Measurements from ENCODE around the gene CAPN15. TPM values are rescaled to one million over a fixed set of nuclear protein-coding genes. Genes with fewer than 3 reads are reported as not detected.

CAPN15 gene
- total RNA-seq, 6 donors from 2014 or later, result 27.3 to 84.5 (median 66.1) TPM

- H3K27ac ChIP-seq, result peak overlapping the region in 3 of 4 donors; percentile 96 to 99 (median 98)
- DNase-seq, result no peak
- peaks cover 29 to 58% (median 38%) of the 10 kb centered on the region in 4 donors for H3K4me1 ChIP-seq
- no peaks in the 10 kb centered on the region for H3K9me3 ChIP-seq
- no peaks in the 10 kb centered on the region for H3K27me3 ChIP-seq
- TF ChIP-seq EP300 (IDR thresholded peaks at IDR 0.05) (no peak), POLR2A (IDR thresholded peaks at IDR 0.05) (no peak), POLR2AphosphoS5 (IDR thresholded peaks at IDR 0.05) (no peak), CTCF (IDR thresholded peaks at IDR 0.05) (no peak)
- H3K4me3 ChIP-seq, result peak overlapping the region in 3 of 4 donors; percentile 74 to 91 (median 83)
- peaks cover 0 to 6% (median 4%) of the 10 kb centered on the region in 4 donors for H3K36me3 ChIP-seq
- 72 to 73% methylated on average over 13 of the region's 13 CpGs for WGBS, 2 donors
- no peak for ATAC-seq (ENCODE audit: low FRiP score in 2 of 2)
Measured at GRCh38 chr16:525520-526180, 1.9 kb upstream of the CAPN15 start.

DNA sequence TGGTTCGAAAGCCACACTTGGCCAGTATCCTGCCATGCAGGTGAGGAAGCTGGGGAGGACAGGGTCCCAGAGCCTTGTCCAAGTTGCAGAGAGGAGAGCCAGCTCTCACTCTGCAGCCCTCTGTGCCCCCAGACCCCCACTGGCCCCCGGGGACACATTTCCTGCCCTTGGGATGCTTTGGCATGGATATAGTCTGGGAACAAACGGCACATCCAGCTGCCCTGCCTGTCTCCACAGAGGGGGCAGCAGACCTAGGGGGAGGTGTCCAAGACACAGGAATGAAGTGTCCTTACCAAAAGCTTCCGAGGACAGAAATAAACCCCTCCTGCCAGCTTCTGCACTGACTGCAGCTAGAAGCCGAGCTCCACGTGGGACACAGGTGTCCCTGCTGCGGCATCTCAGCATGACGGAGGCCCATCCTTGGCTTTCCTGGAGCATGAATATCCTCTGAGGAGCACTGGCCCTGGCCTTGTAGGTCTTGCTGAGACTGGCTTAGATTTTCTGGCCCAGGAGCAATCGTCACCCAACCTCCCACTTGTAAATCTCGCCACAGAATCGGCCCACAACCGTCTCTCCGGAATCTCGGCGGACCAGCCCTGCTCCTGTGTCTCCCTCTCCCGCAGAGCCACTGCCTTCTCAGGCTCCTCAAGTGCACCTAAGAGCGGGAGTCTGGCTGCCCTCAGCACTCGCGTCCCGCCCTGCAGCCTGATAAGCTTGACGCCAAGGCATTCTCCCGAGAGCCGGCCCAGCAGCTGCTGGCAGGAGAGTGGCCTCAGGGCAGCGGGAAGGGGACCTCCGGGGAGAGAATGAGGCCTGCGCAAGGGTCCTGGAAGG lies 1.1 kb upstream of the CAPN15 start:
- ATAC-seq (ENCODE audit: low FRiP score in 2 of 2) (peak; percentile 12 to 17), DNase-seq (peak in 1 of 2 donors; percentile 46)
- TF ChIP-seq POLR2A (IDR thresholded peaks at IDR 0.05) (no peak), CTCF (IDR thresholded peaks at IDR 0.05) (no peak), POLR2AphosphoS5 (IDR thresholded peaks at IDR 0.05) (no peak), EP300 (IDR thresholded peaks at IDR 0.05) (no peak)
- Histone ChIP-seq H3K27ac (peak overlapping the region; percentile 96 to 99 (median 98)), H3K9me3 (no peaks in the 10 kb centered on the region), H3K27me3 (no peaks in the 10 kb centered on the region), H3K36me3 (peaks cover 0 to 2% (median 0%) of the 10 kb centered on the region in 4 donors), H3K4me1 (peaks cover 29 to 62% (median 39%) of the 10 kb centered on the region in 4 donors), H3K4me3 (peak overlapping the region; percentile 65 to 91 (median 78))
- WGBS, 2 donors, result 8 to 18% methylated on average over 4 to 26 of the region's 26 CpGs

DNA sequence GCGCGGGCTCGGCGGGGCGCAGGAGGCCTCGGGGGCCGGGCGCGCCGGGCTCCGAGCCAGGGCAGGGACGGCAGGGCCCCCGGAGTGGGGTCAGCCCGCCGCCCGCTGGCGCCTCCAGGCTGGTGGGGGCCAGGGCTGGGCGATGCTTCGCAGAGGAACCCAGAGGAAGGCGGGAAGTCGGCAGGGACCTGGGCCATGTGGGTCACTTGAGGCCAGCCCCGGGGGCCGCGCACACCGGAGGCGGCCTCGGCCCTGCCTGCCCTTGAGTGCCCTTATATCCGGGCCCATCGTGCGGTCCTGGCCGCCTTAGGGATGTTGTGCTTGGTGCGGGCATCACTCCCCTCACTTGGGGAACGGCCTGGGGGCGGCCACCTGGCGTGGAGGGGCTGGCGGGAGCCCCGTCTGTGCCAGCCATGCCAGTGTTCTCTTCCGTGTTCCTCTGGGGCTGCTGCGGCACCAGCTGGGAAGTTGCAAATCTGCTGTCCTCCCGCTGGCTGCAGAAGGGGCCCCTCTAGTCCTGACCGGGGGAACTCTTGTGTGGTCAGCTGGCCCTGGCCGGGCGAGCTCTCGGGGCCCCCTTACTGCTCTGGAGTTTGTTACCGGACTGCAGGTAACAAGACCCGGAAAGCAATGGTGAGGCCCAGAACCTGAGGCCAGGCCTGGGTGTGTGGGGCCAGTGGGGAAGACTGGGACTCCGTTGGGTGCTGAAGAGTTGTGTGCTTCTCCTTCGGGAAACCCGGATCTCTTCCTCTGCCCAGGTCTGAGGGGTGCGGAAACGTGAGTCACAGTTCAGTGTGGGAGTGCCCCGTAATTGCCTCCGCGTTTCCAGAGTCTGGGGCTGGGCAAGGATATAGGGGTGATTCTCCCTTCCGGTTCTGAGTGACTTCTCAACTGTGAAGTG lies 849 bp downstream of the CAPN15 start:
- 2 to 4% methylated on average over 10 to 31 of the region's 55 CpGs for WGBS, 2 donors
- TF ChIP-seq CTCF (IDR thresholded peaks at IDR 0.05) (no peak), EP300 (IDR thresholded peaks at IDR 0.05) (no peak), POLR2AphosphoS5 (IDR thresholded peaks at IDR 0.05) (peak in 1 of 2 donors; percentile 18), POLR2A (IDR thresholded peaks at IDR 0.05) (peak in 2 of 4 donors; percentile 32 to 38)
- ATAC-seq (ENCODE audit: low FRiP score in 2 of 2), result peak; percentile 1 to 34
- H3K9me3 ChIP-seq, result no peaks in the 10 kb centered on the region
- H3K27me3 ChIP-seq, result no peaks in the 10 kb centered on the region
- peak overlapping the region; percentile 59 to 91 (median 78) for H3K4me3 ChIP-seq
- peaks cover 29 to 59% (median 39%) of the 10 kb centered on the region in 4 donors for H3K4me1 ChIP-seq
- peaks cover 0 to 2% (median 0%) of the 10 kb centered on the region in 4 donors for H3K36me3 ChIP-seq
- DNase-seq, result peak; percentile 63 to 89
- peak overlapping the region; percentile 75 to 98 (median 83) for H3K27ac ChIP-seq

GRCh38 chr16:529012-529575 lies 1.6 kb downstream of the CAPN15 start:
- peak overlapping the region in 3 of 4 donors; percentile 74 to 91 (median 83) for H3K4me3 ChIP-seq
- peaks cover 29 to 65% (median 39%) of the 10 kb centered on the region in 4 donors for H3K4me1 ChIP-seq
- H3K36me3 ChIP-seq, result peaks cover 0 to 2% (median 0%) of the 10 kb centered on the region in 4 donors
- no peaks in the 10 kb centered on the region for H3K9me3 ChIP-seq
- H3K27ac ChIP-seq, result peak overlapping the region; percentile 75 to 98 (median 83)
- no peaks in the 10 kb centered on the region for H3K27me3 ChIP-seq
- TF ChIP-seq POLR2A (IDR thresholded peaks at IDR 0.05), result no peak
- no peak for TF ChIP-seq POLR2AphosphoS5 (IDR thresholded peaks at IDR 0.05)
- TF ChIP-seq CTCF (IDR thresholded peaks at IDR 0.05), result no peak
- TF ChIP-seq EP300 (IDR thresholded peaks at IDR 0.05), result no peak
- no peak for ATAC-seq (ENCODE audit: low FRiP score in 2 of 2)
- DNase-seq, result peak in 1 of 2 donors; percentile 49
- WGBS, 2 donors, result 36 to 58% methylated on average over 5 to 12 of the region's 12 CpGs
